ENCODE results near the gene N4BP2L2. TPM values are rescaled to one million over a fixed set of nuclear protein-coding genes. Genes with fewer than 3 reads are reported as not detected.
"Not testable (repeated sequence)": the region's sequence is repeated elsewhere in the genome, so short reads cannot be mapped to it uniquely, and the experiment has no call there.

Gene N4BP2L2
- total and polyA plus RNA-seq, 8 donors, result 121 to 301 (median 236) TPM

- intact Hi-C loops (cut with DNase I), result no loop called here
Observed at GRCh38 chr13:32581177-32581786, 42.7 kb upstream of the N4BP2L2 start.

GRCh38 chr13:32577032-32577431 is 38.4 kb upstream of the N4BP2L2 start:
- no peak for DNase-seq
- no peaks in the 10 kb centered on the region for H3K4me1 ChIP-seq
- H3K9me3 ChIP-seq, result peaks cover 0 to 24% of the 10 kb centered on the region in 2 donors
- no peak for ATAC-seq
- TF ChIP-seq, protein P1, sequence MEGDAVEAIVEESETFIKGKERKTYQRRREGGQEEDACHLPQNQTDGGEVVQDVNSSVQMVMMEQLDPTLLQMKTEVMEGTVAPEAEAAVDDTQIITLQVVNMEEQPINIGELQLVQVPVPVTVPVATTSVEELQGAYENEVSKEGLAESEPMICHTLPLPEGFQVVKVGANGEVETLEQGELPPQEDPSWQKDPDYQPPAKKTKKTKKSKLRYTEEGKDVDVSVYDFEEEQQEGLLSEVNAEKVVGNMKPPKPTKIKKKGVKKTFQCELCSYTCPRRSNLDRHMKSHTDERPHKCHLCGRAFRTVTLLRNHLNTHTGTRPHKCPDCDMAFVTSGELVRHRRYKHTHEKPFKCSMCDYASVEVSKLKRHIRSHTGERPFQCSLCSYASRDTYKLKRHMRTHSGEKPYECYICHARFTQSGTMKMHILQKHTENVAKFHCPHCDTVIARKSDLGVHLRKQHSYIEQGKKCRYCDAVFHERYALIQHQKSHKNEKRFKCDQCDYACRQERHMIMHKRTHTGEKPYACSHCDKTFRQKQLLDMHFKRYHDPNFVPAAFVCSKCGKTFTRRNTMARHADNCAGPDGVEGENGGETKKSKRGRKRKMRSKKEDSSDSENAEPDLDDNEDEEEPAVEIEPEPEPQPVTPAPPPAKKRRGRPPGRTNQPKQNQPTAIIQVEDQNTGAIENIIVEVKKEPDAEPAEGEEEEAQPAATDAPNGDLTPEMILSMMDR (IDR thresholded peaks at IDR 0.05), result no peak
- H3K27ac ChIP-seq, result no peak overlapping the region
- no peak overlapping the region for H3K4me3 ChIP-seq
- no peaks in the 10 kb centered on the region for H3K36me3 ChIP-seq
- no peaks in the 10 kb centered on the region for H3K27me3 ChIP-seq
- intact Hi-C loops (cut with DNase I), result loop anchor here in 1 of 2 donors (10.0 kb wide), 1 partner anchor 192 kb away; no protein-coding TSS in a partner anchor

More at GRCh38 chr13:32581177-32581786, 42.7 kb upstream of the N4BP2L2 start:
- Histone ChIP-seq H3K9me3 (peaks cover 0 to 24% of the 10 kb centered on the region in 2 donors), H3K4me3 (no peak overlapping the region), H3K27me3 (no peaks in the 10 kb centered on the region), H3K4me1 (peaks cover 0 to 6% of the 10 kb centered on the region in 2 donors), H3K27ac (no peak overlapping the region), H3K36me3 (no peaks in the 10 kb centered on the region)
- DNase-seq (peak in 1 of 4 donors; percentile 36), ATAC-seq (no peak)
- TF ChIP-seq, protein P1 (IDR thresholded peaks at IDR 0.05), result peak; percentile 13 to 33

DNA sequence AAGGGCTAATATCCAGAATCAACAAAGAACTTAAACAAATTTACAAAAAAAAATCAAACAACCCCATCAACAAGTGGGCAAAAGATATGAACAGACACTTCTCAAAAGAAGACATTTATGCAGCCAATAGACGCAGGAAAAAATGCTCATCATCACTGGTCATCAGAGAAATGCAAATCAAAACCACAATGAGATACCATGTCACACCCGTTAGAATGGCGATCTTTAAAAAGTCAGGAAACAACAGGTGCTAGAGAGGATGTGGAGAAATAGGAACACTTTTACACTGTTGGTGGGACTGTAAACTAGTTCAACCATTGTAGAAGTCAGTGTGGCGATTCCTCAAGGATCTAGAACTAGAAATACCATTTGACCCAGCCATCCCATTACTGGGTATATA is 37.1 kb upstream of the N4BP2L2 start:
- ATAC-seq, H3K27ac ChIP-seq: not testable (repeated sequence)
- intact Hi-C loops (cut with DNase I), result loop anchor here in 1 of 2 donors (10.0 kb wide), 1 partner anchor 191 kb away; no protein-coding TSS in a partner anchor

DNA sequence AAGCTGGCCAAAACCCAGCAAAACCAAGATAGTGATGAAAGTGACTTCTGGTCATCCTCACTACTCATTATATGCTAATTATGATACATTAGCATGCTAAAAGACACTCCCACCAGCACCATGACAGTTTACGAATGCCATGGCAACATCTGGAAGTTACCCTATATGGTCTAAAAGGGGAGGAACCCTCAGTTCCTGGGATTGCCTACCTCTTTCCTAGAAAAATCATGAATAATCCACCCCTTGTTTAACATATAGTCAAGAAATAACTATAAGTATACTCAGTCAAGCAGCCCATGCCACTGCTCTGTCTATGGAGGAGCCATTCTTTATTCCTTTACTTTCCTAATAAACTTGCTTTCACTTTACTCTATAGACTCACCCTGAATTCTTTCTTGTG is 22.2 kb upstream of the N4BP2L2 start:
- intact Hi-C loops (cut with DNase I); H3K27me3 ChIP-seq; H3K4me3 ChIP-seq; ATAC-seq; H3K4me1 ChIP-seq; DNase-seq; H3K36me3 ChIP-seq; H3K27ac ChIP-seq: not testable (repeated sequence)
- peaks cover 0 to 21% of the 10 kb centered on the region in 2 donors for H3K9me3 ChIP-seq

More for the DNA sequence above, 37.1 kb upstream of the N4BP2L2 start:
- not testable (repeated sequence) for H3K36me3 ChIP-seq, DNase-seq, H3K27me3 ChIP-seq, H3K4me1 ChIP-seq, H3K4me3 ChIP-seq
- peaks cover 0 to 24% of the 10 kb centered on the region in 2 donors for H3K9me3 ChIP-seq

GRCh38 chr13:32555613-32556012 is 17.0 kb upstream of the N4BP2L2 start:
- H3K9me3 ChIP-seq, result peaks cover 0 to 4% of the 10 kb centered on the region in 2 donors
- intact Hi-C loops (cut with DNase I), result no loop called here
- ATAC-seq, result no peak

GRCh38 chr13:32553720-32554119 is 15.1 kb upstream of the N4BP2L2 start:
- H3K27me3 ChIP-seq, result no peaks in the 10 kb centered on the region
- no peak overlapping the region for H3K27ac ChIP-seq
- ATAC-seq (no peak), DNase-seq (no peak)
- H3K36me3 ChIP-seq, result no peaks in the 10 kb centered on the region
- H3K4me1 ChIP-seq, result peaks cover 0 to 4% of the 10 kb centered on the region in 2 donors
- no peak overlapping the region for H3K4me3 ChIP-seq
- intact Hi-C loops (cut with DNase I), result no loop called here
- TF ChIP-seq, protein P1 (IDR thresholded peaks at IDR 0.05), result no peak
- no peaks in the 10 kb centered on the region for H3K9me3 ChIP-seq

More at GRCh38 chr13:32555613-32556012, 17.0 kb upstream of the N4BP2L2 start:
- H3K4me1 ChIP-seq, result no peaks in the 10 kb centered on the region
- H3K4me3 ChIP-seq, result no peak overlapping the region
- no peaks in the 10 kb centered on the region for H3K36me3 ChIP-seq
- no peak for DNase-seq
- H3K27ac ChIP-seq, result no peak overlapping the region
- H3K27me3 ChIP-seq, result no peaks in the 10 kb centered on the region
- TF ChIP-seq, protein P1 (IDR thresholded peaks at IDR 0.05), result no peak
